Esophagus muscularis mucosa (tissue), 4 donors: ENCODE data around the gene ABCF2. TPM values are rescaled to one million over a fixed set of nuclear protein-coding genes. Genes with fewer than 3 reads are reported as not detected.

ENCODE experiments used
- DNase-seq: peaks from one replicate; pipeline ENCODE4 v3.0.0-alpha.2; 2017; ENCODE audit errors: extremely low spot score
- H3K27ac ChIP-seq, 4 donors: fragments of 200-600 bp; sonication (generic); replicated peaks in 1 of 4; 1 replicate in 3 of 4; 2 replicates in 1 of 4; pipeline ENCODE4 v1.5.1; 2016 to 2019; ENCODE audit warnings: mild to moderate bottlenecking in 1 of 4
- H3K27me3 ChIP-seq, 4 donors: fragments of 200-600 bp; sonication (generic); one replicate each; pipeline versions ENCODE4 v1.5.1 to v1.6.0; 2016 to 2019
- H3K36me3 ChIP-seq, 4 donors: fragments of 200-600 bp; sonication (generic); one replicate each; pipeline ENCODE4 v1.5.1; 2016 to 2019
- H3K4me1 ChIP-seq, 4 donors: fragments of 200-600 bp; sonication (generic); one replicate each; pipeline ENCODE4 v1.5.1; 2016 to 2019
- H3K4me3 ChIP-seq, 4 donors: fragments of 200-600 bp; sonication (generic); 1 replicate in 2 of 4; 2 replicates in 2 of 4; pipeline ENCODE4 v1.5.1; 2016 to 2019; ENCODE audit warnings: mild to moderate bottlenecking in 4 of 4, moderate library complexity in 1 of 4
- H3K9me3 ChIP-seq, 4 donors: fragments of 200-600 bp; sonication (generic); 1 replicate in 3 of 4; 2 replicates in 1 of 4; pipeline ENCODE4 v1.5.1; 2016 to 2019
- CTCF ChIP-seq, 3 experiments: fragments of 200-600 bp in 2 of 3; fragments of 450-650 bp in 1 of 3; sonication (generic) in 2 of 3; IDR thresholded peaks; one replicate each; pipeline ENCODE4 v1.5.1; 2017 to 2019; ENCODE audit warnings: antibody characterized with exemption in 3 of 3, mild to moderate bottlenecking in 2 of 3, moderate library complexity in 1 of 3
- EP300 ChIP-seq: sonication (generic); formaldehyde crosslinking; IDR thresholded peaks from one replicate; pipeline ENCODE4 v1.6.1; 2017; ENCODE audit warnings: antibody characterized with exemption
- POLR2A ChIP-seq: fragments of 450-650 bp; IDR thresholded peaks from one replicate; pipeline ENCODE4 v1.6.1; 2017; ENCODE audit warnings: antibody characterized with exemption, moderate library complexity, mild to moderate bottlenecking, low read depth
- POLR2AphosphoS5 ChIP-seq, 2 donors: sonication (generic); formaldehyde crosslinking; IDR thresholded peaks; one replicate each; pipeline ENCODE4 v1.6.1; 2017; ENCODE audit warnings: antibody characterized with exemption in 2 of 2
- WGBS: methylation state at CpG from one replicate; pipeline ENCODE4 v1.1.5; 2018; 5-methylcytosine and 5-hydroxymethylcytosine counted together
- intact Hi-C: fragments of 100-400 bp; cut with DNase I; formaldehyde crosslinking; loops from one replicate; pipeline ENCODE4 v1.15.1; 2023
- total RNA-seq, 4 donors: library from RNA; depleted of rRNA; stranded (reverse); fragments of >200 nt; gene quantifications; one replicate each; pipeline versions ENCODE4 v1.1.0 to v1.2.1, GENCODE V29; 2016

Gene ABCF2
- total RNA-seq, 4 donors from 2014 or later: 33.8 to 53.2 (median 39.0) TPM

GRCh38 chr7:151244196-151244840 lies 17.3 kb upstream of the ABCF2 start:
- no peak for DNase-seq
- intact Hi-C loops: loop anchor here (2.0 to 10.0 kb wide), 2 partner anchors 58 to 120 kb away; no protein-coding TSS in a partner anchor
- WGBS: 22% methylated on average over 9 of the region's 10 CpGs
- Histone ChIP-seq H3K27ac (peak overlapping the region in 2 of 4 donors; percentile 2 to 25), H3K4me3 (no peak overlapping the region), H3K4me1 (peaks cover 55 to 67% (median 62%) of the 10 kb centered on the region in 4 donors), H3K36me3 (peaks cover 2 to 35% (median 29%) of the 10 kb centered on the region in 4 donors), H3K9me3 (no peaks in the 10 kb centered on the region), H3K27me3 (peaks cover 0 to 12% (median 0%) of the 10 kb centered on the region in 4 donors)
- TF ChIP-seq POLR2AphosphoS5 (IDR thresholded peaks at IDR 0.05) (no peak), CTCF (IDR thresholded peaks at IDR 0.05) (peak in 2 of 3 experiments; percentile 79 to 82)

- H3K9me3 ChIP-seq: no peaks in the 10 kb centered on the region
- peak overlapping the region in 3 of 4 donors; percentile 2 to 25 (median 7) for H3K27ac ChIP-seq
- WGBS: 44% methylated on average over 16 of the region's 17 CpGs
- no peak for DNase-seq
- intact Hi-C loops: loop anchor here (2.0 to 10.0 kb wide), 2 partner anchors 59 to 119 kb away; no protein-coding TSS in a partner anchor
- H3K4me3 ChIP-seq: peak overlapping the region; percentile 8 to 29 (median 19)
- H3K4me1 ChIP-seq: peaks cover 54 to 61% (median 56%) of the 10 kb centered on the region in 4 donors
- H3K27me3 ChIP-seq: peaks cover 0 to 12% (median 0%) of the 10 kb centered on the region in 4 donors
- peaks cover 8 to 42% (median 36%) of the 10 kb centered on the region in 4 donors for H3K36me3 ChIP-seq
- TF ChIP-seq POLR2A: no peak
- TF ChIP-seq CTCF (IDR thresholded peaks at IDR 0.05): no peak
- no peak for TF ChIP-seq EP300
- TF ChIP-seq POLR2AphosphoS5 (IDR thresholded peaks at IDR 0.05): no peak
Measured at GRCh38 chr7:151243408-151244195, 16.6 kb upstream of the ABCF2 start.

- Histone ChIP-seq H3K27me3 (peaks cover 0 to 12% (median 0%) of the 10 kb centered on the region in 4 donors), H3K4me1 (peaks cover 52 to 57% (median 52%) of the 10 kb centered on the region in 4 donors), H3K27ac (peak overlapping the region in 3 of 4 donors; percentile 2 to 7 (median 2)), H3K4me3 (peak overlapping the region in 1 of 4 donors; percentile 22), H3K36me3 (peaks cover 12 to 48% (median 42%) of the 10 kb centered on the region in 4 donors), H3K9me3 (no peaks in the 10 kb centered on the region)
- 42% methylated on average over 2 of the region's 2 CpGs for WGBS
- no peak for DNase-seq
- TF ChIP-seq POLR2AphosphoS5 (IDR thresholded peaks at IDR 0.05): no peak
- TF ChIP-seq EP300: no peak
- no peak for TF ChIP-seq CTCF (IDR thresholded peaks at IDR 0.05)
- TF ChIP-seq POLR2A: no peak
- intact Hi-C loops: loop anchor here (10.0 kb wide), 1 partner anchor 118 kb away; no protein-coding TSS in a partner anchor
Measured at GRCh38 chr7:151243045-151243349, 16.0 kb upstream of the ABCF2 start.

- Histone ChIP-seq H3K9me3 (no peaks in the 10 kb centered on the region), H3K4me3 (no peak overlapping the region), H3K27me3 (peaks cover 0 to 12% (median 0%) of the 10 kb centered on the region in 4 donors), H3K27ac (no peak overlapping the region), H3K36me3 (peaks cover 17 to 54% (median 48%) of the 10 kb centered on the region in 4 donors), H3K4me1 (peaks cover 46 to 51% (median 47%) of the 10 kb centered on the region in 4 donors)
- 67% methylated on average over 14 of the region's 20 CpGs for WGBS
- DNase-seq: no peak
- intact Hi-C loops: loop anchor here (10.0 kb wide), 1 partner anchor 118 kb away; no protein-coding TSS in a partner anchor
- no peak for TF ChIP-seq POLR2A
- no peak for TF ChIP-seq POLR2AphosphoS5 (IDR thresholded peaks at IDR 0.05)
- TF ChIP-seq EP300: no peak
- no peak for TF ChIP-seq CTCF (IDR thresholded peaks at IDR 0.05)
Measured at GRCh38 chr7:151242159-151243044, 15.4 kb upstream of the ABCF2 start.
